Fibroblast of pulmonary artery (primary cell): Measurements from ENCODE around the gene PLSCR4.
"Not testable (repeated sequence)": the region's sequence is repeated elsewhere in the genome, so short reads cannot be mapped to it uniquely, and the experiment has no call there.

Experiments used
- DNase-seq: peaks from one replicate; pipeline ENCODE4 v3.0.0-alpha.2; 2010; ENCODE audit warnings: low read depth
- H3K4me3 ChIP-seq: replicated peaks from 2 replicates; pipeline ENCODE4 v1.5.1; 2011; ENCODE audit warnings: low read depth, mild to moderate bottlenecking, control low read depth, low read length, moderate library complexity
- TF ChIP-seq, protein P1 (sequence below): IDR thresholded peaks from 2 replicates; pipeline ENCODE4 v1.5.1; 2011; ENCODE audit warnings: mild to moderate bottlenecking, control low read depth, low read length, inconsistent platforms; ENCODE audit errors: missing control alignments

PLSCR4 gene, protein sequence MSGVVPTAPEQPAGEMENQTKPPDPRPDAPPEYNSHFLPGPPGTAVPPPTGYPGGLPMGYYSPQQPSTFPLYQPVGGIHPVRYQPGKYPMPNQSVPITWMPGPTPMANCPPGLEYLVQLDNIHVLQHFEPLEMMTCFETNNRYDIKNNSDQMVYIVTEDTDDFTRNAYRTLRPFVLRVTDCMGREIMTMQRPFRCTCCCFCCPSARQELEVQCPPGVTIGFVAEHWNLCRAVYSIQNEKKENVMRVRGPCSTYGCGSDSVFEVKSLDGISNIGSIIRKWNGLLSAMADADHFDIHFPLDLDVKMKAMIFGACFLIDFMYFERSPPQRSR

DNA sequence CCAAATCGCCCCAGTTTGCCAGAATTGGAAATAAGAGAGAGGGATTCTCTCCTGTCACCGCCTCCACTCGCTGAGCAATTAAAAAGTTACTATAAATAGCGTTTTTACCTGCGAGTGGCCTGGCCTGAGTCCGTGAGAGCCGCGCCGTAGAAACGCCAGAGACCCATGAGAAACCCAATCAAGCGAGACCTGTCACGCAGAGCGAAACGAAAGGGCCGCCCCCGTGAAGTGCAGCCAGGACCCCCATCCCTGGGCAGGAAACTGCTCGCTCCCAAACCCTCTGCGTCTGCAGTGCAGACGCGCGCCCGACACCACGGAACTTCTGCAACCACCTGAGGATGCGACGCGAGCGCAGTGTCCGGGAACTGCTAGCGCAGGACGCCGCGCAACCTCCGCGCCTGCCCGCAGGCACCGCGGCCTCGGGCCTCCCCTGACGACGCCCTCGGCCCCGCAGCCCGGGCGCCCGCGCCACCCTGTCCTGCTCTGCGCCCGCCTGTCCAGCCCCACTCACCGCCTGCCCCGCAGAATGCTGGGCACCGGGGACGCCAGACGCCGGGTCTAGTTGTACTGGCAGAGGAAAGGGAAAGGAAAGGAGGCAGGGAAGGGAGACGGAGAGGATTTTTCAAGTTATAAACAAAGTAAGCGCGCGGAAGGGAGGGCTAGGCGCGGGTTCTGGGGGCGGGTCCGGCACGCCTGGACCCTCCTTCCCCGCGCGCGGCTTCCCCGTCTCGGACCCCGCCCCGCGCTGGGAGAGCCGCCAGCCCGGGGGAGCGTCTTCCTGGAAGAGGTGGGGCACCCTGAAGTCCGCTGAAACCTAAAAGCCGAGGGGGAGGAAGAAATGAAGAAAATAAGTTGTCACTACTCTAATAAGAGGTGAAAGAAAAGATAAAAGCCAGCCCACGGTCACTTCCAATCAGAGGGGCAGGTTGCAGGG is at the start of gene PLSCR4:
TSS of gene PLSCR4 (minus strand) at position 657 of the 934 bp plus-strand sequence. CDS start 29,034 bp downstream, outside the sequence.
- peak; percentile 93 for DNase-seq

DNA sequence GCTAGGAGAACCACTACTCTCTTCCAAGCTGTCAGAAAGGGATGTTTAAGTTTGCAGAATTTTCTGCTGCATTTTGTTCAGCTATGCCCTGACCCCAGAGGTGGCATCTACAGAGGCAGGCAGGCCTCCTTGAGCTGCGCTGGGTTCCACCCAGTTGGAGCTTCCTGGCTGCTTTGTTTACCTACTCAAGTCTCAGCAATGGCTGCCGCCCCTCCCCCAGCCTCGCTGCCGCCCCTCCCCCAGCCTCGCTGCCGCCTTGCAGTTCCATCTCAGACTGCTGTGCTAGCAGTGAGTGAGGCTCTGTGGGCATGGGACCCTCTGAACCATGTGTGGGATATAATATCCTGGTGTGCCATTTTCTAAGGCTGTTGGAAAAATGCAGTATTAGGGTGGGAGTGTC is 42.5 kb upstream of the PLSCR4 start:
- not testable (repeated sequence) for DNase-seq, H3K4me3 ChIP-seq

More for the DNA sequence above, at the start of gene PLSCR4:
- TF ChIP-seq, protein P1, sequence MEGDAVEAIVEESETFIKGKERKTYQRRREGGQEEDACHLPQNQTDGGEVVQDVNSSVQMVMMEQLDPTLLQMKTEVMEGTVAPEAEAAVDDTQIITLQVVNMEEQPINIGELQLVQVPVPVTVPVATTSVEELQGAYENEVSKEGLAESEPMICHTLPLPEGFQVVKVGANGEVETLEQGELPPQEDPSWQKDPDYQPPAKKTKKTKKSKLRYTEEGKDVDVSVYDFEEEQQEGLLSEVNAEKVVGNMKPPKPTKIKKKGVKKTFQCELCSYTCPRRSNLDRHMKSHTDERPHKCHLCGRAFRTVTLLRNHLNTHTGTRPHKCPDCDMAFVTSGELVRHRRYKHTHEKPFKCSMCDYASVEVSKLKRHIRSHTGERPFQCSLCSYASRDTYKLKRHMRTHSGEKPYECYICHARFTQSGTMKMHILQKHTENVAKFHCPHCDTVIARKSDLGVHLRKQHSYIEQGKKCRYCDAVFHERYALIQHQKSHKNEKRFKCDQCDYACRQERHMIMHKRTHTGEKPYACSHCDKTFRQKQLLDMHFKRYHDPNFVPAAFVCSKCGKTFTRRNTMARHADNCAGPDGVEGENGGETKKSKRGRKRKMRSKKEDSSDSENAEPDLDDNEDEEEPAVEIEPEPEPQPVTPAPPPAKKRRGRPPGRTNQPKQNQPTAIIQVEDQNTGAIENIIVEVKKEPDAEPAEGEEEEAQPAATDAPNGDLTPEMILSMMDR, result no peak
- H3K4me3 ChIP-seq, result peak within 1 kb of the TSS; percentile 78

DNA sequence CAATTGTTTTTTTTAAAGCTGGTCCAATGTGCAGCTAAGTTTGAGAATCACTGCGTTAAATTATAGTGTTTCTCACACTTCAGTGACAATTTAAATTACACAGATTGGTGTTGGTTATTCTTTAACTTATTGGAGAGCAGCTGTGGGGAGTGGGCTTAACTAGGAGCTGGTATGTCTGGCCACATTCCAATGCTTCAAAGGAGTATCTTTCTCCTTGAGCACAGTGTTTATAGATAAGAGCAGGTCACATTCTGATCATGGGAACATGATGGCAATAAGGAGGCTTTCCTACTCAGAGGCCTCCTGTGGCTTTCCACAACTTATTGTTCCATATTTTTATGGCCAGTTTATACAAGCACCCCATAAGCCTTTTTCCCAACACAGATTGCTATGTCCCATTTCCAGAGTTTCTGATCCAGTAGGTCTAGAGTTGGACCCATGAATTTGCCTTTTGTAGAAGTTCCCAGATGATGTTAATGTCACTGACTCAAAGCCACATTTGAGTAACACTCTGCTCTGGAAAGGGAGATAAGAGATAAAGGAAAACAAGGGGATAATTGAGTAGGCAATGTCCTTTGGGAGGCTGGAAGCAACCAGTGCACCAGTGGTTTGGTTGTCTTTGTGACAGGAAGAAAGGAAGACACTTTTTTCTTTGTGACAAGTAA is 33.0 kb upstream of the PLSCR4 start:
- no peak for DNase-seq
- no peak overlapping the region for H3K4me3 ChIP-seq
- TF ChIP-seq, protein P1, result no peak

DNA sequence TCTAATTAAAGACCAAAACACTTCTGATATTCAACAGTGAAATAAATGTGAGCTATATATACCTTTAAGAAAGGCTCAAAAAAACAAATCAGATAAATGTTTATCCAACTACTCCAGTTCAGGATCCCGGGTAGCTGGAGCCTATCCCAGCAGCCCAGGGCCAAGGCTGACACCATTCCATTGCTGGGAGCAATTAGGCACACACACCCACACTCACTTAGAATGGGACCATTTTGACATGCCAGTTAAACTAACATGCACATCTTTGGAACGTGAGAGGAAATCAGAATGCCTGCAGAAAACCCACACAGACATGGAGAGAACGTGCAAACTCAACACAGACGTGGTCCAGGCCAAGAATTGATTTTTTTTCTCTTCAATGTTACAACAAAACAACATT is 30.0 kb upstream of the PLSCR4 start:
- TF ChIP-seq, protein P1, result no peak
- DNase-seq, result no peak
- no peak overlapping the region for H3K4me3 ChIP-seq

DNA sequence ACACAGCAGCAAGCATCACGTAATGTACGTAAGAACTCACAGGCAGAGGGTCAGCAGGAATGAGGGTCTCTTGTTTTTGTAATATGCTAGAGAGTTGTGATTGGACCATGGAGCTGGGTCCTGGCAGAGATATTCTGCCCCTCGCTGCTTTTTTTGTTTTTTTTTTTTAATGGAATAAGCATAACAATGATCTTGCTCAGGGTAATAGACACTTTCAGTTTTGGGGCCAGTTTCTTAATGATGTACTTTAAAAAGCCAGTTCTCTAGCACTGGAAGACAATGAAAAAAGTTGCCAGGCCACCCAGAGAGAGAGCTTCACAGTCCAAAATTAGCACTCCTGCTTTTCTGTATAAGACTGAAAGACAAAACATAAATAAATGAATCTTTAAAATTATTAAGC is 29.0 kb upstream of the PLSCR4 start:
- TF ChIP-seq, protein P1, result no peak
- H3K4me3 ChIP-seq, result no peak overlapping the region
- DNase-seq, result no peak

DNA sequence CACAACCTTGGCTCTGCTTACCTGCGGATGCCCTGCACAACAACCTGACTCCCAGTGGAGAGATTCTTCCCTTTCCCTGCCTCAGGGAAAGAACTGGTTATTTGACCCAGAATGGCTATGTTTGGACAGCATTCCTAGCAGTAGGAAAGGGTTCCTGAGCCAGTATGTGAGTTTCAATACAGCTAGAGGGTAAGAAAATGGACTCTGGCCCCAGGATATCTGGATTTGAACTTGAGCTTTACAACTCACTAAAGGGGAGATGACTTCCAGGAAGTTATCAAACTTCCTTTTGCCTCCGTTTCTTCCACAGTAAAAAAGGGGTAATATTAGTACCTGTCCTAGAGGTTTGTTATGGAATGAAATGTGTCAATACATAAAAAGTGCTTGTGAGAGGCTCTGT is 28.1 kb upstream of the PLSCR4 start:
- TF ChIP-seq, protein P1, result no peak
- no peak overlapping the region for H3K4me3 ChIP-seq
- no peak for DNase-seq

DNA sequence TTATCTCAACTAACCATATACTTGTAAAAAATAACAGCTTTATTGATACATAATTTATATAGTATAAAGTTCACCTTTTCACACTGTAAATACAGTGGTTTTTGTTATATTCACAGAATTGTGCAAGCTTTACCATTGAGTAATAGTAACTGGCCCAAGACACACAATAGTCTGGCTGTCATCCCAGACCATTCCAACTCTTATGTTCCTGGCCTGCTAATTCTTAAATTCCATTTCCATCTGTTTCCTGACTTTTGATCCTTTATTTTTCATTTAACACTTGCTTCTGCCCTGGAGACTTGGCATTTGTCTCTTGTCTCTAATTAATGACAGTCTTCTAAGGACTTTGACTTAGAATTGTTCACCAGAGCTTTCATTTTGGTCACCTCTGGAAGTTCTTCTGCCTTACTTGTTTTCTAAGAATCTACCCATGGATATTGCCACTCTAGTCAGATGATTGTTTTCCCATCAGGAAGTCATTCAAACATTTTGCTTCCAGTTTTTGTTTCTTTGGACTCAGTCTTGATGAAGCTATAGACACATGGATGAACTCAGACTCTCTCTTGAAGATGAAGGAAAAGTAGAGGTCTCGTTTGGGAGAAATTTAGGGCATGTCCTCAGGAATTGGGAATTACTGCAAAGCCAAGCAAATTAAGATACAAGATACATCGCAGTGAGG is 27.2 kb upstream of the PLSCR4 start:
- no peak overlapping the region for H3K4me3 ChIP-seq
- DNase-seq, result peak; percentile 98
- TF ChIP-seq, protein P1, result no peak
